Esophagus muscularis mucosa (tissue), 3 donors: ENCODE measurements around the gene LHX5.

Experiments
- CTCF ChIP-seq, 3 experiments: fragments of 200-600 bp in 2 of 3; fragments of 450-650 bp in 1 of 3; sonication (generic) in 2 of 3; IDR thresholded peaks; one replicate each; pipeline ENCODE4 v1.5.1; 2017 to 2019; ENCODE audit warnings: antibody characterized with exemption in 3 of 3, mild to moderate bottlenecking in 2 of 3, moderate library complexity in 1 of 3
- POLR2A ChIP-seq: fragments of 450-650 bp; IDR thresholded peaks from one replicate; pipeline ENCODE4 v1.6.1; 2017; ENCODE audit warnings: antibody characterized with exemption, moderate library complexity, mild to moderate bottlenecking, low read depth
- POLR2AphosphoS5 ChIP-seq, 2 donors: sonication (generic); formaldehyde crosslinking; IDR thresholded peaks; one replicate each; pipeline ENCODE4 v1.6.1; 2017; ENCODE audit warnings: antibody characterized with exemption in 2 of 2

DNA sequence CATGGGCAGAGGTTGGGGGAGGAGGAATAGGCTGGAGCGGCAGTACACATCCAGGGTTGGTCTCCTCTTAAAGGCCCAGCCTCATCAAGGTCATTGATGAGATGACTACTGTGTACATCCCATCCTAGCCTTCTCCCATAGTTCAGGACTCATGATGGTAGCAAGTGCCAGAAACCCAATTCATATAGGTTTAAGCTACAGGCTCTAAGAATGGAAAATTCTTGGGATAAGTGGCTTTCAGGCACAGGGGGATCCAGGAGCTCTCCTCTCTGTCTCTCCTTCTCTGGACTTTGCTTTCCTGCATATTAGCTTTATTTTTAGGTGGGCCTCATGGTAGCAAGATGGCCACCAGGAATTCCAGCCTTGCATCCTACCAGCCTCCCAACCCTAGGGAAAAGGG is 43.2 kb downstream of the LHX5 start:
- TF ChIP-seq CTCF (IDR thresholded peaks at IDR 0.05), result no peak
- TF ChIP-seq POLR2A, result no peak
- no peak for TF ChIP-seq POLR2AphosphoS5 (IDR thresholded peaks at IDR 0.05)
